HG03439 (cell line): ENCODE data around the gene CCL2.
"Not testable (repeated sequence)": the region's sequence is repeated elsewhere in the genome, so short reads cannot be mapped to it uniquely, and the experiment has no call there.

Experiments
- ATAC-seq: cut with Tn5 transposase; IDR thresholded peaks from one replicate; pipeline ENCODE4 v1.9.1; 2021; ENCODE audit warnings: mild to moderate bottlenecking, moderate library complexity; ENCODE audit not compliant: unreplicated experiment

CCL2 gene

GRCh38 chr17:34254651-34255380 is at the start of gene CCL2:
TSS of gene CCL2 (plus strand) at chr17:34255285. CDS start at chr17:34255350, 65 bp downstream.
- no peak for ATAC-seq

- ATAC-seq, result no peak
Measured at GRCh38 chr17:34205401-34205800, 49.7 kb upstream of the CCL2 start.

- ATAC-seq, result no peak
Measured at GRCh38 chr17:34206569-34206968, 48.5 kb upstream of the CCL2 start.

- ATAC-seq, result no peak
Measured at GRCh38 chr17:34207572-34207971, 47.5 kb upstream of the CCL2 start.

GRCh38 chr17:34218748-34219147 is 36.3 kb upstream of the CCL2 start:
- ATAC-seq, result no peak

GRCh38 chr17:34219405-34219804 is 35.7 kb upstream of the CCL2 start:
- no peak for ATAC-seq

GRCh38 chr17:34220045-34220751 is 34.9 kb upstream of the CCL2 start:
- no peak for ATAC-seq

- no peak for ATAC-seq
Measured at GRCh38 chr17:34220752-34221395, 34.2 kb upstream of the CCL2 start.

- no peak for ATAC-seq
Measured at GRCh38 chr17:34221411-34221810, 33.7 kb upstream of the CCL2 start.

- ATAC-seq, result no peak
Measured at GRCh38 chr17:34222722-34223497, 32.2 kb upstream of the CCL2 start.

GRCh38 chr17:34225046-34225445 is 30.0 kb upstream of the CCL2 start:
- ATAC-seq, result no peak

- ATAC-seq, result no peak
Measured at GRCh38 chr17:34226011-34226743, 28.9 kb upstream of the CCL2 start.

- no peak for ATAC-seq
Measured at GRCh38 chr17:34226744-34227034, 28.4 kb upstream of the CCL2 start.

GRCh38 chr17:34227293-34227692 is 27.8 kb upstream of the CCL2 start:
- not testable (repeated sequence) for ATAC-seq

- ATAC-seq, result no peak
Measured at GRCh38 chr17:34227707-34228106, 27.4 kb upstream of the CCL2 start.

GRCh38 chr17:34228781-34229180 is 26.3 kb upstream of the CCL2 start:
- ATAC-seq, result no peak

GRCh38 chr17:34230342-34230741 is 24.7 kb upstream of the CCL2 start:
- ATAC-seq, result no peak

GRCh38 chr17:34234616-34235015 is 20.5 kb upstream of the CCL2 start:
- ATAC-seq, result no peak

- no peak for ATAC-seq
Measured at GRCh38 chr17:34235389-34236028, 19.6 kb upstream of the CCL2 start.

- ATAC-seq, result no peak
Measured at GRCh38 chr17:34236281-34236892, 18.7 kb upstream of the CCL2 start.
